AG04449 (cell line): ENCODE results near the gene LRRC4C.

Experiments used
- CTCF ChIA-PET: fragments of 350-600 bp; formaldehyde crosslinking; extraction: SDS; loops from one replicate; lab custom pipeline; 2021; ENCODE audit warnings: antibody characterized with exemption; lab: Yijun Ruan, JAX
- POLR2A ChIA-PET: fragments of 400-600, 350-600 bp; formaldehyde crosslinking; extraction: SDS; loops from one replicate; lab custom pipeline; 2020; ENCODE audit warnings: antibody characterized with exemption, inconsistent platforms; lab: Yijun Ruan, JAX
- DNase-seq: peaks from one replicate; pipeline ENCODE4 v3.0.0-alpha.2; 2010; ENCODE audit warnings: low read depth, low spot score
- H3K4me3 ChIP-seq: 2 replicates; pipeline ENCODE4 v1.5.1; 2011; ENCODE audit warnings: low read depth, mild to moderate bottlenecking, control low read depth, low read length
- TF ChIP-seq, protein P1 (sequence below): IDR thresholded peaks from one replicate; pipeline ENCODE4 v1.5.1; 2011; ENCODE audit warnings: mild to moderate bottlenecking, moderate library complexity, low read length, control low read depth, inconsistent platforms; ENCODE audit not compliant: insufficient read depth; ENCODE audit errors: missing control alignments

Gene LRRC4C

DNA sequence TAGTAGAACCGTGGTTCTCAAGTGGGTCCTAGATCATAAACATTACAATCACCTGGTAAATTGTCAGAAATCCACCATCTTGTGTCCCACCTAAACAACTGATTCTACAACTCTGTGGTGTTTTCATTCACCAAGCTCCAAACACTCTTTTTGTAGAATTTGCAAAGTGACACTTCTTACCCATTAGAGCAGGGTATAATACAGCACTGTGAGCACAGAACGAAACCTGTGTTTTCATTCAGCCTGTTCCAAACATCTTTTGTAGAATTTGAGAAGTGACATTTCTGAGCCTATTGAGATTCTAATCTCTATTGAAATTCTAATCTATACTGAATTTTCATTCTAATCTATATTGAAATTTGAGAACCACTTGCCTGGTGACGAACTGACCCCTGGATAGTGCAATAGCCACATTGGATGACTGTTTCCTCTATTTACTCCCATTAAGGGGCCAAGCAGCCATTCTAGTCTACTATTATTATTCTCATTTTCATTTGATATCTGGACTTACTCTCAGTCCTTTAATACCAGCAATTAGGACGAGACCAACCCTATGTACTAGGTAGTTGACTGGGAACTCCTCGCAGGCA lies 616.6 kb downstream of the LRRC4C start:
- ChIA-PET CTCF (no interaction called here), POLR2A (no interaction called here)
- TF ChIP-seq, protein P1, sequence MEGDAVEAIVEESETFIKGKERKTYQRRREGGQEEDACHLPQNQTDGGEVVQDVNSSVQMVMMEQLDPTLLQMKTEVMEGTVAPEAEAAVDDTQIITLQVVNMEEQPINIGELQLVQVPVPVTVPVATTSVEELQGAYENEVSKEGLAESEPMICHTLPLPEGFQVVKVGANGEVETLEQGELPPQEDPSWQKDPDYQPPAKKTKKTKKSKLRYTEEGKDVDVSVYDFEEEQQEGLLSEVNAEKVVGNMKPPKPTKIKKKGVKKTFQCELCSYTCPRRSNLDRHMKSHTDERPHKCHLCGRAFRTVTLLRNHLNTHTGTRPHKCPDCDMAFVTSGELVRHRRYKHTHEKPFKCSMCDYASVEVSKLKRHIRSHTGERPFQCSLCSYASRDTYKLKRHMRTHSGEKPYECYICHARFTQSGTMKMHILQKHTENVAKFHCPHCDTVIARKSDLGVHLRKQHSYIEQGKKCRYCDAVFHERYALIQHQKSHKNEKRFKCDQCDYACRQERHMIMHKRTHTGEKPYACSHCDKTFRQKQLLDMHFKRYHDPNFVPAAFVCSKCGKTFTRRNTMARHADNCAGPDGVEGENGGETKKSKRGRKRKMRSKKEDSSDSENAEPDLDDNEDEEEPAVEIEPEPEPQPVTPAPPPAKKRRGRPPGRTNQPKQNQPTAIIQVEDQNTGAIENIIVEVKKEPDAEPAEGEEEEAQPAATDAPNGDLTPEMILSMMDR, result no peak
- H3K4me3 ChIP-seq, result no peak overlapping the region
- DNase-seq, result no peak

DNA sequence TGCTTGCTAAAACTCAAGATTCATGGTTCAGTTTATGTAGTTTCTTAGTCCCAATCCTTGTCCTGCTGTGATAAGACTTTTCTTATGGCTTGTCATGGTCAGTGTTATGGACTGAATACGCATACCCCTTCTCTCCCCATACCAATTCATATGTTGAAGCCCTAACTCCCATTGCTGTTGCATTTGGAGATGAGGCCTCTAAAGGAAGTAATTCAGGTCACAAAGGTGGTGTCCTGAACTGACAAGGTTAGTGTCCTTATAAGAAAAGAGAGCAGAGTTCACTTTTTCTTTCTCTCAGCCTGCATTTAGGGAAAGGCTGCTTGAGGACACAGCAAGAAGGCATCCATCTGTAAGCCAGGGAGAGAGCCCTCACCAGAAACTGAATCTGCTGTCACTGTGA lies 618.2 kb downstream of the LRRC4C start:
- CTCF ChIA-PET, result no interaction called here
- DNase-seq, result no peak
- POLR2A ChIA-PET, result no interaction called here
- TF ChIP-seq, protein P1, result no peak
- no peak overlapping the region for H3K4me3 ChIP-seq

DNA sequence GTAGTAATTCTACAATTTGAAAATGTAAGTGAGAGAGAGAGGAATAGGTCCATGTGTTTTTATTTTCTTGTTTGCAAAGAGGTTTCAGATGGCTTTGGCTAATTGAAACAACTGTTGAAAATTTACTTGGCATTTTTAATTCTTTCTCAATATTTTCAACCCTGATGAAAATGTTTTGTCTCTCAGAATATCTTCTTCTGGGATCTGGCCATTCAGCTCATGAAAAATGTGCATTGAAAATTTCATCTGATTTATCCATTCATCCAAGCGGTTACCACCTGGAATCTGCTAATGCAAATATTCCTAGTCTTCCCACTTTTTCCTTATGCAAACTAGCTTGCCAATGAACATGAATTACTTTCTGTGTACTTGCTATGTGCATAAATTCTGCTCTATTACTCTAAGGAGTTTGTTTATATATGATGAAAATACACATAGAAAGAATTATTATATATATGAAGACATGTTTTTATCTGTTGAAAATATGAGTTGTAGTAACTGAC lies 621.2 kb downstream of the LRRC4C start:
- POLR2A ChIA-PET, result no interaction called here
- TF ChIP-seq, protein P1, result no peak
- no peak for DNase-seq
- CTCF ChIA-PET, result no interaction called here
- no peak overlapping the region for H3K4me3 ChIP-seq

DNA sequence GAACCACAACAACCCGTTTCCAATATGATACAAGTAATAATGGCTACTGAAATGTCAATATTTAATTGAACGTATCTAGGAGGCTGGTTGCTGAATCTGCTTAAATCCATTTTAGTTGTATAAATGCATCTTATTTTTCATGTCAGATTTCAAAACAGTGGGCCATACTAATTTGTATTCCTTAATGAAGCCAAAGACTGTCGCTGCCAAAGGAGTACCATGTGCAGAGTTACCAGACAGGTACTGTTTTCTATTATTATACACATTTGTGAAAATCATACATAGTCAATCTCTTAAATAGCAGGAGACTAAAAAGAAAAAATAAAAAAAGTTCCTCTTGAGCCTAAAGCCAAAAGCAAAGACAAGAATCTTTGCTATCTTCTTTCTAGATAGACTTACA lies 632.3 kb downstream of the LRRC4C start:
- POLR2A ChIA-PET, result no interaction called here
- CTCF ChIA-PET, result no interaction called here
- TF ChIP-seq, protein P1, result no peak
- no peak for DNase-seq
- H3K4me3 ChIP-seq, result no peak overlapping the region

DNA sequence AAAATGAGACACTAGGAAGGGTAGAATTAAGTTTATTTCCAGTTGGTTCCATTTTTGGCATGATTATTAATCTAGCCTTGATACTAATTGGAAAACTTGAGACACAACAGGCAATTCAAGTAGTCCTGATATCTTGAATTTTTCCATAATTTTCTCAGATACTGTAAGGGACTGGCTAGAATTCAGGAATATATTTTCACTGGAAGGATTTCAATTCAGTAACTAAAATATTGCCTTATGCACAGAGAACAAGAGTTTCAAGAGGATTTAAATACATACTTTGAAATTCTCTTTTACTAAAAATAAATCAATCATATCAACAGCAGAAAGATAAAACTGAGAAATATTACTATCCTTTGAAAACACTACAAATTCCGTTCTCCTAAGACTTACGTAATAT lies 632.9 kb downstream of the LRRC4C start:
- no peak for DNase-seq
- TF ChIP-seq, protein P1, result no peak
- POLR2A ChIA-PET, result no interaction called here
- H3K4me3 ChIP-seq, result no peak overlapping the region
- CTCF ChIA-PET, result no interaction called here

DNA sequence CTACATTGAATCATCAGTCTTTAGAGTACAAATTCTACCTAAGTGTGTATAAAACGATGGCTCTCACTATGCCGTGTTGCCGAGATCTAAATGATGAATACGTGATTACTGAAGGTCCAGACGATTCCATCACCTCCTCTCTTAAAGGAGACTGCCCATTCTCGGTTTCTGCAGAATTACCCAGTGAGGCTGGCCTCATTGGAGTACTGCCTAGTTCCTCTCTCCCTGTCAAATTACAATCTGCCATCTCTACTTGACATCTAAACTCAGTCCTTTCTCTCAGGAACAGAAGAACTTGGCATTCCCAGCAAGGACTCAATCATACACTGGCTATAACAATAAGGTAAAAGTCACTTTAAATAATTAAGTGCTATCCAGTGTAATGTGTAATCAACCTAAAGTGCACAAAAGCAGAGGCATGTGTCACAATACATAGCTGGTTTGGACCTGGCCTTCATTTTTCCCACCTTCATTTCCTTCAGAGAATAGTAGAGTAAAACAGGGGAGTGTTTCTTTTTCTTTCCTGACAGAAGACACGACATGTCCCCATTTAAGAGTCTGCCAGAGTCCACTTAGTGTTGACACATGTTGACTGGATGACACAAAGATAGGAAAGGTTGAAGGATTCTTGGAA lies 634.1 kb downstream of the LRRC4C start:
- H3K4me3 ChIP-seq, result no peak overlapping the region
- no peak for DNase-seq
- POLR2A ChIA-PET, result no interaction called here
- TF ChIP-seq, protein P1, result no peak
- CTCF ChIA-PET, result no interaction called here
